GM12878 (cell line): ENCODE data around the gene TOLLIP. TPM values are rescaled to one million over a fixed set of nuclear protein-coding genes. Genes with fewer than 3 reads are reported as not detected.

ENCODE experiments used
- ATAC-seq: fragments of 200-7000 bp; cut with Tn5 transposase; 3 replicates; pipeline ENCODE4 v1.9.1; 2020; ENCODE audit warnings: mild to moderate bottlenecking, moderate library complexity
- BruUV-seq: library from RNA; stranded (reverse); fragments of 400-500 nt; replicated peaks from 2 replicates; lab custom pipeline; 2021; lab: Mats Ljungman, UMichigan
- CTCF ChIA-PET: fragments of 300-600 bp; sonication (Branson Sonifier 250); formaldehyde crosslinking; extraction: SDS; loops from one replicate; lab custom pipeline; 2021; ENCODE audit warnings: inconsistent platforms; lab: Yijun Ruan, JAX
- POLR2A ChIA-PET: fragments of 350-600 bp; formaldehyde crosslinking; extraction: SDS; loops from one replicate; lab custom pipeline; 2021; ENCODE audit warnings: inconsistent platforms; lab: Charles Lee
- RAD21 ChIA-PET: fragments of 300-600 bp; sonication (Branson Sonifier 250); formaldehyde crosslinking; loops from one replicate; lab custom pipeline; 2023; ENCODE audit warnings: antibody characterized with exemption; ENCODE audit not compliant: unreplicated experiment; lab: Charles Lee
- SMC1A ChIA-PET: fragments of 300-600 bp; sonication (Branson Sonifier 250); formaldehyde crosslinking; loops from one replicate; lab custom pipeline; 2023; ENCODE audit not compliant: unreplicated experiment, uncharacterized antibody; lab: Charles Lee
- DNase-seq: peaks from one replicate; pipeline ENCODE4 v3.0.0-alpha.2; 2011; ENCODE audit warnings: low read depth, low spot score
- FAIRE-seq: peaks from 3 replicates; lab custom pipeline; 2011; peaks lifted over from hg19 to GRCh38; lab: Jason Lieb, UNC
- H2AFZ ChIP-seq: 2 replicates; pipeline ENCODE4 v1.6.0; 2011; ENCODE audit warnings: low read depth, low read length, control low read depth; ENCODE audit not compliant: control insufficient read depth
- H3K27ac ChIP-seq: 2 replicates; pipeline ENCODE4 v1.5.1; 2011; ENCODE audit warnings: control low read depth; ENCODE audit not compliant: control insufficient read depth, insufficient read depth
- H3K27me3 ChIP-seq, 2 experiments: replicated peaks in 1 of 2; 2 replicates each; pipeline versions ENCODE4 v1.6.0 to v1.6.1; 2011; ENCODE audit warnings: low read length in 1 of 2; ENCODE audit not compliant: control insufficient read depth in 2 of 2, insufficient read depth in 2 of 2
- H3K36me3 ChIP-seq, 2 experiments: 2 replicates each; pipeline ENCODE4 v1.5.1; 2011; ENCODE audit warnings: low read length in 1 of 2; ENCODE audit not compliant: control insufficient read depth in 2 of 2, insufficient read depth in 2 of 2
- H3K4me1 ChIP-seq: 2 replicates; pipeline ENCODE4 v1.6.1; 2011; ENCODE audit warnings: mild to moderate bottlenecking, low read length, moderate library complexity, mixed read lengths; ENCODE audit not compliant: control insufficient read depth, insufficient read depth
- H3K4me2 ChIP-seq: 2 replicates; pipeline ENCODE4 v1.6.0; 2011; ENCODE audit warnings: control low read depth; ENCODE audit not compliant: control insufficient read depth, insufficient read depth
- H3K4me3 ChIP-seq: fragments of 200-600 bp; sonication (generic); 2 replicates; pipeline ENCODE4 v1.5.1; 2016
- H3K79me2 ChIP-seq: 2 replicates; pipeline ENCODE4 v1.6.0; 2011; ENCODE audit warnings: low read length; ENCODE audit not compliant: control insufficient read depth, insufficient read depth
- H3K9ac ChIP-seq: 2 replicates; pipeline ENCODE4 v1.8.0; 2011; ENCODE audit warnings: low read length, control low read depth, mixed read lengths; ENCODE audit not compliant: control insufficient read depth, insufficient read depth
- H3K9me3 ChIP-seq: replicated peaks from 3 replicates; pipeline ENCODE4 v1.5.1; 2011; ENCODE audit warnings: mild to moderate bottlenecking, low read length; ENCODE audit not compliant: control insufficient read depth, insufficient read depth
- H4K20me1 ChIP-seq: 2 replicates; pipeline ENCODE4 v1.6.0; 2011; ENCODE audit not compliant: control insufficient read depth, insufficient read depth
- CHD1 ChIP-seq: IDR thresholded peaks from 2 replicates; pipeline ENCODE4 v1.6.1; 2012; ENCODE audit warnings: low read depth, low read length, improper control_type of control experiment
- IKZF1 ChIP-seq: fragments of 450-650 bp; conservative IDR thresholded peaks from 2 replicates; pipeline ENCODE4 v1.6.1; 2017; ENCODE audit warnings: antibody characterized with exemption, mild to moderate bottlenecking
- SIN3A ChIP-seq: IDR thresholded peaks from 2 replicates; pipeline ENCODE4 v1.6.1; 2012; ENCODE audit warnings: low read depth, low read length, improper control_type of control experiment
- TCF7 ChIP-seq: IDR thresholded peaks from 2 replicates; pipeline ENCODE4 v1.6.1; 2014; ENCODE audit warnings: antibody characterized with exemption, borderline replicate concordance
- ZBED1 ChIP-seq: IDR thresholded peaks from 2 replicates; pipeline ENCODE4 v1.6.1; 2016; ENCODE audit warnings: borderline replicate concordance
- ZNF217 ChIP-seq: fragments of 450-650 bp; IDR thresholded peaks from 2 replicates; pipeline ENCODE4 v1.6.1; 2017; ENCODE audit warnings: antibody characterized with exemption, mild to moderate bottlenecking
- WGBS: methylation state at CpG from one replicate; pipeline ENCODE4 v1.1.6; 2016; ENCODE audit warnings: low lambda C conversion rate; ENCODE audit not compliant: insufficient replicate concordance, insufficient coverage; ENCODE audit errors: missing lambda C conversion rate; 5-methylcytosine and 5-hydroxymethylcytosine counted together
- in situ Hi-C: fragments of 300-500 bp; cut with MboI; formaldehyde crosslinking; loops from 9 replicates; pipeline ENCODE4 v1.14.3; 2018; ENCODE audit warnings: mixed read lengths
- intact Hi-C: fragments of 100-400 bp; cut with micrococcal nuclease; formaldehyde crosslinking; loops from one replicate; pipeline ENCODE4 v1.14.2; 2022; ENCODE audit not compliant: unreplicated experiment
- polyA plus RNA-seq, 11 experiments: library from polyadenylated mRNA; depleted of rRNA in 4 of 11; unstranded in 6 of 11; stranded (reverse) in 5 of 11; fragments of >200 nt; fragmentation: Nextera tagmentation in 4 of 11; fragmentation: Illumina TruSeq in 1 of 11; extraction: Ambion mirVana in 4 of 11; extraction: Trizol in 1 of 11; gene quantifications; 1 replicate in 1 of 11; 2 replicates in 10 of 11; pipeline versions ENCODE4 v1.2.1 to v1.2.3, GENCODE V29; 2011 to 2016; ENCODE audit warnings: inconsistent platforms in 2 of 11, missing spikeins in 2 of 11, low read depth in 1 of 11
- total RNA-seq, 4 experiments: library from RNA; depleted of rRNA in 3 of 4; stranded (reverse); fragments of >200 nt in 3 of 4; fragmentation: Illumina TruSeq in 1 of 4; extraction: Trizol in 1 of 4; gene quantifications; 2 replicates each; pipeline versions ENCODE4 v1.2.1 to v1.2.3, GENCODE V29; 2013 to 2021
- TF ChIP-seq, protein P1 (sequence below): fragments of 450-650 bp; formaldehyde crosslinking; IDR thresholded peaks from 2 replicates; pipeline ENCODE4 v1.4.0; 2020; ENCODE audit warnings: mild to moderate bottlenecking, moderate library complexity
- TF ChIP-seq, protein P2 (sequence below): IDR thresholded peaks from 2 replicates; pipeline ENCODE4 v1.6.1; 2012; ENCODE audit warnings: low read depth, low read length, improper control_type of control experiment
- TF ChIP-seq, protein P3 (sequence below): IDR thresholded peaks from 2 replicates; pipeline ENCODE4 v1.6.1; 2012; ENCODE audit warnings: low read depth, low read length, improper control_type of control experiment

The TOLLIP gene
- total and polyA plus RNA-seq, 10 of the 15 experiments (the other 5 are each of a cell fraction or from before 2014, with no cell fraction given): 0.47 to 39.5 (median 21.6) TPM

DNA sequence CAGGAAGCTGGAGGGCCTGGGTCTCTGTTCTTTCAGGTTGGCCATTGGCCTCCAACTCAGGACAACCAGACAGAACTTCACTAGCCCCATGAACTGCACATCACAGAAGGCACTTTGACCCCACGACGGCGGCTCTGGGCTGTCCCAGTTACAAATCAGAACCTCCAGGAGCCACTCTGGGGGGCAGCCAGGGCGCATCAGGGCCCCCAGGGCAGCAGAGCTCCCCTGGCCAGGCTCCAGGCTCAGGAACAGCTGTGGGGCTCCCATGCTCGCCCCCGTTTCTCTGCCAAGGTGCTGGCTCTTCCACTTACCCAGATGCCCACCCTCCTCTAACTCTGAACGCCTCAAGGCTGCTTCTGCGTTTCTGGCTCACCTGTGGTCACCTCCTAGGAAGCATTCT lies 25.5 kb downstream of the TOLLIP start:
- CTCF ChIA-PET: no interaction called here
- H3K9me3 ChIP-seq: no peaks in the 10 kb centered on the region
- RAD21 ChIA-PET: no interaction called here
- intact Hi-C loops: no loop called here
- no peaks in the 10 kb centered on the region; the same call in 1 of the 2 replicates for H4K20me1 ChIP-seq
- TF ChIP-seq CHD1: no peak
- no peak for TF ChIP-seq SIN3A
- TF ChIP-seq ZBED1: no peak
- no peak for TF ChIP-seq ZNF217
- TF ChIP-seq, protein P1, sequence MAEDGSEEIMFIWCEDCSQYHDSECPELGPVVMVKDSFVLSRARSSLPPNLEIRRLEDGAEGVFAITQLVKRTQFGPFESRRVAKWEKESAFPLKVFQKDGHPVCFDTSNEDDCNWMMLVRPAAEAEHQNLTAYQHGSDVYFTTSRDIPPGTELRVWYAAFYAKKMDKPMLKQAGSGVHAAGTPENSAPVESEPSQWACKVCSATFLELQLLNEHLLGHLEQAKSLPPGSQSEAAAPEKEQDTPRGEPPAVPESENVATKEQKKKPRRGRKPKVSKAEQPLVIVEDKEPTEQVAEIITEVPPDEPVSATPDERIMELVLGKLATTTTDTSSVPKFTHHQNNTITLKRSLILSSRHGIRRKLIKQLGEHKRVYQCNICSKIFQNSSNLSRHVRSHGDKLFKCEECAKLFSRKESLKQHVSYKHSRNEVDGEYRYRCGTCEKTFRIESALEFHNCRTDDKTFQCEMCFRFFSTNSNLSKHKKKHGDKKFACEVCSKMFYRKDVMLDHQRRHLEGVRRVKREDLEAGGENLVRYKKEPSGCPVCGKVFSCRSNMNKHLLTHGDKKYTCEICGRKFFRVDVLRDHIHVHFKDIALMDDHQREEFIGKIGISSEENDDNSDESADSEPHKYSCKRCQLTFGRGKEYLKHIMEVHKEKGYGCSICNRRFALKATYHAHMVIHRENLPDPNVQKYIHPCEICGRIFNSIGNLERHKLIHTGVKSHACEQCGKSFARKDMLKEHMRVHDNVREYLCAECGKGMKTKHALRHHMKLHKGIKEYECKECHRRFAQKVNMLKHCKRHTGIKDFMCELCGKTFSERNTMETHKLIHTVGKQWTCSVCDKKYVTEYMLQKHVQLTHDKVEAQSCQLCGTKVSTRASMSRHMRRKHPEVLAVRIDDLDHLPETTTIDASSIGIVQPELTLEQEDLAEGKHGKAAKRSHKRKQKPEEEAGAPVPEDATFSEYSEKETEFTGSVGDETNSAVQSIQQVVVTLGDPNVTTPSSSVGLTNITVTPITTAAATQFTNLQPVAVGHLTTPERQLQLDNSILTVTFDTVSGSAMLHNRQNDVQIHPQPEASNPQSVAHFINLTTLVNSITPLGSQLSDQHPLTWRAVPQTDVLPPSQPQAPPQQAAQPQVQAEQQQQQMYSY (CRISPR knock-in tag): no peak
- TF ChIP-seq, protein P2, sequence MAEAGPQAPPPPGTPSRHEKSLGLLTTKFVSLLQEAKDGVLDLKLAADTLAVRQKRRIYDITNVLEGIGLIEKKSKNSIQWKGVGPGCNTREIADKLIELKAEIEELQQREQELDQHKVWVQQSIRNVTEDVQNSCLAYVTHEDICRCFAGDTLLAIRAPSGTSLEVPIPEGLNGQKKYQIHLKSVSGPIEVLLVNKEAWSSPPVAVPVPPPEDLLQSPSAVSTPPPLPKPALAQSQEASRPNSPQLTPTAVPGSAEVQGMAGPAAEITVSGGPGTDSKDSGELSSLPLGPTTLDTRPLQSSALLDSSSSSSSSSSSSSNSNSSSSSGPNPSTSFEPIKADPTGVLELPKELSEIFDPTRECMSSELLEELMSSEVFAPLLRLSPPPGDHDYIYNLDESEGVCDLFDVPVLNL: no peak
- no peak for TF ChIP-seq IKZF1
- TF ChIP-seq TCF7: no peak
- TF ChIP-seq, protein P3, sequence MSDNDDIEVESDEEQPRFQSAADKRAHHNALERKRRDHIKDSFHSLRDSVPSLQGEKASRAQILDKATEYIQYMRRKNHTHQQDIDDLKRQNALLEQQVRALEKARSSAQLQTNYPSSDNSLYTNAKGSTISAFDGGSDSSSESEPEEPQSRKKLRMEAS: no peak
- TF ChIP-seq, all 136 proteins: peak for 0
- DNase-seq (no peak), ATAC-seq (no peak), FAIRE-seq (no peak)
- BruUV-seq: no TSS peak
- ChIA-PET SMC1A (no interaction called here), POLR2A (no interaction called here)
- no peaks in the 10 kb centered on the region for H3K79me2 ChIP-seq
- H3K9ac ChIP-seq: no peak overlapping the region
- no peaks in the 10 kb centered on the region for H3K4me1 ChIP-seq
- H3K27me3 ChIP-seq: no peaks in the 10 kb centered on the region
- H3K4me2 ChIP-seq: no peak overlapping the region
- H2AFZ ChIP-seq: no peak overlapping the region
- H3K36me3 ChIP-seq: peaks cover 4 to 22% of the 10 kb centered on the region in 2 experiments; a peak in 3 of 4 replicates
- H3K4me3 ChIP-seq: no peak overlapping the region
- in situ Hi-C loops: no loop called here
- 84% methylated on average over 8 of the region's 8 CpGs for WGBS
- no peak overlapping the region for H3K27ac ChIP-seq
